K562 (cell line): ENCODE results near the gene FAM174C. TPM values are rescaled to one million over a fixed set of nuclear protein-coding genes. Genes with fewer than 3 reads are reported as not detected.

Experiments
- ATAC-seq: fragments of 200-7000 bp; cut with Tn5 transposase; 3 replicates; pipeline ENCODE4 v1.9.1; 2020; ENCODE audit warnings: moderate library complexity
- BruUV-seq: library from RNA; stranded (reverse); fragments of 400-500 nt; replicated peaks from 2 replicates; lab custom pipeline; 2021; lab: Mats Ljungman, UMichigan
- CTCF ChIA-PET: fragments of 300-600 bp; formaldehyde crosslinking; extraction: SDS; loops from one replicate; lab custom pipeline; 2021; ENCODE audit warnings: low intra/inter-chr PET ratio; lab: Yijun Ruan, JAX
- POLR2A ChIA-PET: fragments of 300-600, 350-650 bp; sonication (Branson Sonifier 250); formaldehyde crosslinking; extraction: SDS; loops from one replicate; lab custom pipeline; 2021; ENCODE audit warnings: antibody characterized with exemption, inconsistent platforms; lab: Yijun Ruan, JAX
- DNase-seq, 4 experiments: peaks; one replicate each; pipeline versions ENCODE4 v3.0.0 to v3.0.0-alpha.2; 2011 to 2018; ENCODE audit warnings: low spot score in 3 of 4, mixed read lengths in 3 of 4; ENCODE audit errors: extremely low read depth in 1 of 4
- FAIRE-seq: peaks from 2 replicates; lab custom pipeline; 2011; peaks lifted over from hg19 to GRCh38; lab: Jason Lieb, UNC
- H2AFZ ChIP-seq: 2 replicates; pipeline ENCODE4 v1.6.0; 2011; ENCODE audit warnings: low read depth, low read length, control low read depth, inconsistent platforms
- H3K27ac ChIP-seq: fragments of 200-600 bp; 3 replicates; pipeline ENCODE4 v1.8.0; 2011; ENCODE audit warnings: low read depth, mild to moderate bottlenecking, control low read depth, inconsistent platforms, low read length, moderate library complexity, mixed read lengths; ENCODE audit errors: extremely low read depth
- H3K27me3 ChIP-seq, 2 experiments: fragments of 300-600 bp in 1 of 2; 2 replicates in 1 of 2; 3 replicates in 1 of 2; pipeline versions ENCODE4 v1.6.0 to v1.8.0; 2011; ENCODE audit warnings: inconsistent platforms in 2 of 2, low read length in 2 of 2, mild to moderate bottlenecking in 1 of 2, mixed read lengths in 1 of 2, moderate library complexity in 1 of 2; ENCODE audit not compliant: control insufficient read depth in 2 of 2, insufficient read depth in 2 of 2
- H3K36me3 ChIP-seq: fragments of 300-600 bp; 3 replicates; pipeline ENCODE4 v1.8.0; 2011; ENCODE audit warnings: mild to moderate bottlenecking, low read length, inconsistent platforms; ENCODE audit not compliant: control insufficient read depth, insufficient read depth
- H3K4me1 ChIP-seq, 2 experiments: fragments of 200-600 bp in 1 of 2; replicated peaks in 1 of 2; 2 replicates in 1 of 2; 3 replicates in 1 of 2; pipeline versions ENCODE4 v1.5.1 to v1.8.0; 2011; ENCODE audit warnings: inconsistent platforms in 2 of 2, low read length in 2 of 2, mild to moderate bottlenecking in 1 of 2, mixed read lengths in 1 of 2, moderate library complexity in 1 of 2; ENCODE audit not compliant: control insufficient read depth in 2 of 2, insufficient read depth in 2 of 2
- H3K4me2 ChIP-seq: 2 replicates; pipeline ENCODE4 v1.6.1; 2011; ENCODE audit warnings: low read length, control low read depth, inconsistent platforms, mixed read lengths; ENCODE audit not compliant: insufficient read depth
- H3K4me3 ChIP-seq: fragments of 200-600 bp; sonication (generic), shearing (Covaris generic); 2 replicates; pipeline ENCODE4 v1.5.1; 2016; ENCODE audit warnings: control low read depth, inconsistent platforms
- H3K79me2 ChIP-seq: fragments of 200-600 bp; 3 replicates; pipeline ENCODE4 v1.8.0; 2011; ENCODE audit warnings: low read length, inconsistent platforms; ENCODE audit not compliant: control insufficient read depth, insufficient read depth
- H3K9ac ChIP-seq, 2 experiments: 2 replicates each; pipeline versions ENCODE4 v1.6.0 to v1.6.1; 2011; ENCODE audit warnings: low read depth in 2 of 2, low read length in 2 of 2, control low read depth in 1 of 2, inconsistent platforms in 1 of 2, mild to moderate bottlenecking in 1 of 2, mixed read lengths in 1 of 2; ENCODE audit not compliant: insufficient read depth in 1 of 2
- H3K9me1 ChIP-seq: one replicate; pipeline ENCODE4 v1.6.0; 2011; ENCODE audit warnings: inconsistent platforms, mild to moderate bottlenecking, low read length, moderate library complexity; ENCODE audit not compliant: control insufficient read depth, insufficient read depth
- H3K9me3 ChIP-seq: replicated peaks from 2 replicates; pipeline ENCODE4 v1.5.1; 2011; ENCODE audit warnings: low read depth, low read length, inconsistent platforms; ENCODE audit not compliant: control insufficient read depth, insufficient read depth
- H4K20me1 ChIP-seq: replicated peaks from 2 replicates; pipeline ENCODE4 v1.6.1; 2011; ENCODE audit warnings: low read length, inconsistent platforms, mixed read lengths; ENCODE audit not compliant: control insufficient read depth, insufficient read depth
- ATF3 ChIP-seq, 2 experiments: fragments of 450-650 bp in 1 of 2; sonication (generic) in 1 of 2; formaldehyde crosslinking in 1 of 2; IDR thresholded peaks in 1 of 2; conservative IDR thresholded peaks in 1 of 2; 2 replicates each; pipeline versions ENCODE4 v1.6.1 to v1.8.1; 2016 to 2023; ENCODE audit warnings: mild to moderate bottlenecking in 2 of 2, moderate library complexity in 2 of 2, inconsistent platforms in 1 of 2, missing genetic modification reagents in 1 of 2
- CEBPB ChIP-seq: fragments of 450-650 bp; IDR thresholded peaks from 2 replicates; pipeline ENCODE4 v1.6.1; 2016; ENCODE audit warnings: missing genetic modification characterization, missing compliant biosample characterization
- EGR1 ChIP-seq: fragments of 450-650 bp; conservative IDR thresholded peaks from 2 replicates; pipeline ENCODE4 v1.6.1; 2017; ENCODE audit warnings: mild to moderate bottlenecking
- FOXP4 ChIP-seq: sonication (generic); formaldehyde crosslinking; IDR thresholded peaks from 2 replicates; pipeline ENCODE4 v1.8.0; 2022; ENCODE audit warnings: mild to moderate bottlenecking, missing genetic modification reagents, borderline replicate concordance
- HMGN3 ChIP-seq: IDR thresholded peaks from 2 replicates; pipeline ENCODE4 v1.6.1; 2011; ENCODE audit warnings: borderline replicate concordance, low read depth, mild to moderate bottlenecking, mixed read lengths, low read length; ENCODE audit not compliant: insufficient read length; ENCODE audit errors: extremely low read depth
- IRF9 ChIP-seq: fragments of 450-650 bp; IDR thresholded peaks from 2 replicates; pipeline ENCODE4 v1.6.1; 2016; ENCODE audit warnings: missing biosample characterization, missing genetic modification characterization
- LCOR ChIP-seq: sonication (generic); formaldehyde crosslinking; IDR thresholded peaks from 2 replicates; pipeline ENCODE4 v1.8.0; 2022; ENCODE audit warnings: mild to moderate bottlenecking, missing genetic modification reagents
- PHF8 ChIP-seq: fragments of 200-600 bp; sonication (generic); IDR thresholded peaks from 2 replicates; pipeline ENCODE4 v1.6.1; 2012; ENCODE audit warnings: mixed run types, mild to moderate bottlenecking, inconsistent platforms, low read length, moderate library complexity, borderline replicate concordance
- PRDM10 ChIP-seq: fragments of 450-650 bp; IDR thresholded peaks from 2 replicates; pipeline ENCODE4 v1.6.1; 2018; ENCODE audit not compliant: partially characterized antibody
- TRIM28 ChIP-seq: fragments of 450-650 bp; IDR thresholded peaks from 2 replicates; pipeline ENCODE4 v1.6.1; 2017
- ZNF140 ChIP-seq: fragments of 250-450 bp; sonication (Bioruptor Pico); IDR thresholded peaks from 2 replicates; pipeline ENCODE4 v1.8.0; 2021; ENCODE audit warnings: moderate library complexity, mild to moderate bottlenecking, inconsistent platforms
- WGBS: fragments of 100-300 bp; shearing (Covaris generic); methylation state at CpG from one replicate; pipeline ENCODE4 v1.1.6; 2016; ENCODE audit warnings: low coverage, mixed read lengths; ENCODE audit not compliant: insufficient coverage; ENCODE audit errors: missing lambda C conversion rate; 5-methylcytosine and 5-hydroxymethylcytosine counted together
- in situ Hi-C: fragments of 300-500 bp; cut with MboI; formaldehyde crosslinking; loops from 4 replicates; pipeline ENCODE4 v1.15.0; 2018; ENCODE audit warnings: inconsistent platforms, mixed read lengths
- intact Hi-C: fragments of 100-400 bp; cut with micrococcal nuclease; formaldehyde crosslinking; loops from 2 replicates; pipeline ENCODE4 v1.14.2; 2022
- polyA plus RNA-seq, 8 experiments: library from polyadenylated mRNA; depleted of rRNA in 4 of 8; stranded (reverse) in 5 of 8; unstranded in 3 of 8; fragments of >200 nt; fragmentation: Nextera tagmentation in 2 of 8; fragmentation: Illumina TruSeq in 1 of 8; extraction: Ambion mirVana in 2 of 8; extraction: Trizol in 1 of 8; gene quantifications; 2 replicates each; pipeline versions ENCODE4 v1.2.1 to v1.2.3, GENCODE V29; 2011 to 2014; ENCODE audit warnings: inconsistent platforms in 1 of 8, missing spikeins in 1 of 8
- total RNA-seq, 7 experiments: library from RNA; depleted of rRNA in 6 of 7; stranded (reverse); fragments of >200 nt in 6 of 7; fragmentation: Illumina TruSeq in 2 of 7; extraction: Trizol in 2 of 7; gene quantifications; 2 replicates each; pipeline versions ENCODE4 v1.2.1 to v1.2.3, GENCODE V29; 2011 to 2021; ENCODE audit warnings: low replicate concordance in 1 of 7

FAM174C gene
- total and polyA plus RNA-seq, 9 of the 15 experiments (the other 6 are each of a cell fraction or from before 2014, with no cell fraction given): 0.66 to 89.6 (median 20.3) TPM

- DNase-seq (peak in 1 of 4 experiments; percentile 55), ATAC-seq (no peak), FAIRE-seq (no peak)
- H3K79me2 ChIP-seq: peaks cover 38% of the 10 kb centered on the region
- H3K36me3 ChIP-seq: peaks cover 29% of the 10 kb centered on the region
- peaks cover 59 to 93% of the 10 kb centered on the region in 2 experiments for H3K4me1 ChIP-seq
- H3K27ac ChIP-seq: peak overlapping the region; percentile 57
- H3K27me3 ChIP-seq: no peaks in the 10 kb centered on the region
- peaks cover 26% of the 10 kb centered on the region for H4K20me1 ChIP-seq
- peak overlapping the region; percentile 59 for H3K4me3 ChIP-seq
- BruUV-seq: no TSS peak
- 23% methylated on average over 24 of the region's 35 CpGs for WGBS
- H3K4me2 ChIP-seq: peak overlapping the region; percentile 83
- H3K9me1 ChIP-seq: no peaks in the 10 kb centered on the region
- peak overlapping the region; percentile 73 for H2AFZ ChIP-seq
- no peaks in the 10 kb centered on the region for H3K9me3 ChIP-seq
- ChIA-PET POLR2A (interaction anchor here (1.4 to 3.0 kb wide), 2 partner anchors 10 to 25 kb away, joined by 3 to 90 read pairs; partner anchors contain the start of gene ATP5F1D), CTCF (interaction anchor here (1.9 to 3.3 kb wide), 2 partner anchors 19 to 24 kb away, joined by 11 to 51 read pairs; partner anchors contain the start of gene MIDN)
- peak overlapping the region; percentile 48 to 92 for H3K9ac ChIP-seq
- in situ Hi-C loops: no loop called here
- intact Hi-C loops: no loop called here
- TF ChIP-seq IRF9 (tag) (peak; percentile 65; the same call in 1 of the 2 replicates), CEBPB (tag) (peak; percentile 94), FOXP4 (peak; percentile 13; the same call in 1 of the 2 replicates), ZNF140 (no peak), ATF3 (IDR thresholded peaks at IDR 0.05) (peak; percentile 41; the same call in 1 of the 2 replicates), ATF3 (CRISPR knock-in tag; conservative IDR thresholded peaks at IDR 0.05) (no peak), LCOR (0 out of 2 replicates have a peak, but pooled peaks have one; percentile 32), TRIM28 (no peak), HMGN3 (peak; percentile 21), EGR1 (peak; percentile 32), PRDM10 (peak; percentile 8), PHF8 (no peak)
Measured at GRCh38 chr19:1267477-1268225, 7.7 kb upstream of the FAM174C start.
